CD14-positive monocyte (primary cell): ENCODE measurements around the gene SPINT2. TPM values are rescaled to one million over a fixed set of nuclear protein-coding genes. Genes with fewer than 3 reads are reported as not detected.

Source experiments
- DNase-seq, 3 donors: peaks; one replicate each; pipeline ENCODE4 v3.0.0-alpha.2; 2011 to 2022
- H2AFZ ChIP-seq: 2 replicates; pipeline ENCODE4 v1.6.0; 2012; ENCODE audit warnings: mild to moderate bottlenecking, low read depth, low read length, inconsistent platforms; ENCODE audit not compliant: insufficient read depth, poor library complexity, severe bottlenecking
- H3K27ac ChIP-seq, 2 donors: 1 replicate in 1 of 2; 2 replicates in 1 of 2; pipeline ENCODE4 v1.5.1; 2012 to 2013; ENCODE audit warnings: low read length in 2 of 2, control low read depth in 1 of 2, inconsistent platforms in 1 of 2, low read depth in 1 of 2, mild to moderate bottlenecking in 1 of 2
- H3K27me3 ChIP-seq, 2 donors: one replicate each; pipeline versions ENCODE4 v1.6.0 to v1.6.1; 2011 to 2013; ENCODE audit warnings: low read length in 2 of 2; ENCODE audit not compliant: control insufficient read depth in 2 of 2, insufficient read depth in 2 of 2
- H3K36me3 ChIP-seq, 2 donors: replicated peaks in 1 of 2; 1 replicate in 1 of 2; 2 replicates in 1 of 2; pipeline versions ENCODE4 v1.5.1 to v1.6.1; 2012 to 2013; ENCODE audit warnings: low read length in 2 of 2, control low read depth in 1 of 2, inconsistent platforms in 1 of 2, mild to moderate bottlenecking in 1 of 2; ENCODE audit not compliant: insufficient read depth in 2 of 2, control insufficient read depth in 1 of 2
- H3K4me1 ChIP-seq, 2 donors: 1 replicate in 1 of 2; 2 replicates in 1 of 2; pipeline versions ENCODE4 v1.5.1 to v1.6.1; 2012 to 2013; ENCODE audit warnings: low read length in 2 of 2, control low read depth in 1 of 2, inconsistent platforms in 1 of 2, mild to moderate bottlenecking in 1 of 2, moderate library complexity in 1 of 2; ENCODE audit not compliant: insufficient read depth in 2 of 2, control insufficient read depth in 1 of 2
- H3K4me2 ChIP-seq: replicated peaks from 2 replicates; pipeline ENCODE3; 2012; ENCODE audit warnings: low read length, moderate library complexity, mild to moderate bottlenecking; ENCODE audit not compliant: poor library complexity, severe bottlenecking; ENCODE audit errors: extremely low read depth
- H3K4me3 ChIP-seq, 3 experiments: fragments of 200-600 bp in 1 of 3; sonication (generic) in 1 of 3; replicated peaks in 1 of 3; 1 replicate in 2 of 3; 2 replicates in 1 of 3; pipeline ENCODE4 v1.5.1; 2011 to 2013; ENCODE audit warnings: low read length in 3 of 3, mild to moderate bottlenecking in 3 of 3, control low read depth in 2 of 3, low read depth in 2 of 3, inconsistent platforms in 1 of 3, moderate library complexity in 1 of 3
- H3K79me2 ChIP-seq: 2 replicates; pipeline ENCODE4 v1.6.0; 2012; ENCODE audit warnings: mild to moderate bottlenecking, control low read depth, inconsistent platforms, low read length, moderate library complexity; ENCODE audit not compliant: insufficient read depth
- H3K9ac ChIP-seq: 2 replicates; pipeline ENCODE4 v1.6.0; 2017; ENCODE audit warnings: low read length, mild to moderate bottlenecking; ENCODE audit not compliant: insufficient read depth, poor library complexity, severe bottlenecking
- H3K9me3 ChIP-seq, 2 donors: replicated peaks in 1 of 2; 1 replicate in 1 of 2; 2 replicates in 1 of 2; pipeline versions ENCODE4 v1.5.1 to v1.6.1; 2012 to 2013; ENCODE audit warnings: low read length in 2 of 2, control low read depth in 1 of 2; ENCODE audit not compliant: control insufficient read depth in 1 of 2, insufficient read depth in 1 of 2
- H4K20me1 ChIP-seq: 2 replicates; pipeline ENCODE4 v1.6.0; 2012; ENCODE audit warnings: mild to moderate bottlenecking, low read length, control low read depth, moderate library complexity; ENCODE audit not compliant: insufficient read depth
- H3K27ac Mint-ChIP-seq, 7 donors: one replicate each; pipeline ENCODE4 v1.8.0; 2020; ENCODE audit warnings: mild to moderate bottlenecking in 7 of 7, mixed read lengths in 7 of 7, moderate library complexity in 6 of 7, inconsistent platforms in 2 of 7
- H3K27me3 Mint-ChIP-seq, 3 donors: one replicate each; pipeline ENCODE4 v1.8.0; 2021 to 2022; ENCODE audit warnings: low read depth in 3 of 3, mild to moderate bottlenecking in 3 of 3, mixed read lengths in 3 of 3, moderate library complexity in 3 of 3, inconsistent platforms in 1 of 3
- H3K36me3 Mint-ChIP-seq, 2 donors: one replicate each; pipeline ENCODE4 v1.8.0; 2020; ENCODE audit warnings: mixed read lengths in 2 of 2, inconsistent platforms in 1 of 2, mild to moderate bottlenecking in 1 of 2
- H3K4me1 Mint-ChIP-seq: one replicate; pipeline ENCODE4 v1.8.0; 2020; ENCODE audit warnings: mild to moderate bottlenecking, mixed read lengths
- H3K4me3 Mint-ChIP-seq, 2 donors: one replicate each; pipeline ENCODE4 v1.8.0; 2020; ENCODE audit warnings: mild to moderate bottlenecking in 2 of 2, mixed read lengths in 2 of 2, moderate library complexity in 1 of 2
- H3K9me3 Mint-ChIP-seq, 7 donors: one replicate each; pipeline ENCODE4 v1.8.0; 2020 to 2022; ENCODE audit warnings: mixed read lengths in 7 of 7, mild to moderate bottlenecking in 6 of 7, moderate library complexity in 6 of 7, inconsistent platforms in 2 of 7
- CTCF ChIP-seq: fragments of 200-600 bp; IDR thresholded peaks from one replicate; pipeline ENCODE4 v1.8.0; 2022; ENCODE audit warnings: antibody characterized with exemption, mild to moderate bottlenecking
- WGBS: methylation state at CpG from one replicate; pipeline ENCODE4 v1.1.5; 2013; ENCODE audit warnings: missing lambda C conversion rate; ENCODE audit not compliant: insufficient coverage; 5-methylcytosine and 5-hydroxymethylcytosine counted together
- intact Hi-C, 2 donors: fragments of 100-400 bp; cut with micrococcal nuclease; formaldehyde crosslinking; loops; one replicate each; pipeline versions ENCODE4 v1.15.0 to v1.15.1; 2023
- polyA plus RNA-seq, 3 donors: library from polyadenylated mRNA; depleted of rRNA in 1 of 3; unstranded in 2 of 3; stranded (reverse) in 1 of 3; fragments of 300-500 nt in 2 of 3; fragments of >200 nt in 1 of 3; fragmentation: Illumina TruSeq in 2 of 3; gene quantifications; 1 replicate in 2 of 3; 2 replicates in 1 of 3; pipeline ENCODE4 v1.2.3, GENCODE V29; 2012 to 2021

The SPINT2 gene
- polyA plus RNA-seq, 3 donors = 42.9 to 139 (median 114) TPM

DNA sequence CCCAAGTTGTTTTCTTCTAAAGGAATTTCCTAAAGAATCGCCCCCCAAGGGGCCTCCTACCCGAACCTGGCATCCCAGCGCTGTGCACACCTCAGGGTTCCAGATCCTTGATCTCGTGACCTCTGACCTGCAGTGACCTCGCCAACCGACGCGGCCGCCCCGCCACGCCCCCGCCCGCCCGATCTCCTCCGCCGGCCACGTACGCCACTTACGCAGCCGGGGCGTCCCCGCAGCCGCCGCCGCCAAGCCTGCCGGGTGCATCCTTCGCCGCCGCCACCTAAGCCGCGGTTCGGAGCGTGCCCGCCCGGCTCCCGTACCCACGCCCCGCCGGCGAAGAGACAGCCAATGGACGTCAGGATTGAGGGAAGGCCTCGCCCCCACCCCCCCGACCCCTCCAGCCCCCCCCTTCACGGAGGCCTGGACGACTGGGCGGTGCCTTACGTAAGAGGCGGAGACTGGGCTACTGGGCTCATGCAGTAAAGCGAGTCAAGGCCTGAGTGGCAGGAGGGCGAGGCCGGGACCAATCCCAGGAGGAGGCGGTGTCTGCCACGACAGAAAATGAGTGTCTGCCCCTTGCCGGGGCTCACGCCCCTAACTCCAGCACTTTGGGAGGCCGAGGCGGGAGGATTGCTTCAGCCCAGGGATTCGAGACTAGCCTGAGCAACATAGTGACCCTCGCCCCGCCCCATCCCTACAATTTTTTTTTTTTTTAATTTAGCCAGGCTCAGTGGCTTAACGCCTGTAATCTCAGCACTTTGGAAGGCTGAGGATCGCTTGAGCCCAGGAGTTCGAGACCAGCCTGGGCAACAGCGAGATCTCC is 51.5 kb downstream of the SPINT2 start, which contains the start of gene YIF1B:
TSS of gene YIF1B (minus strand) at position 291 of the 820 bp plus-strand sequence. CDS start at position 261, 30 bp downstream.
- H3K4me1 ChIP-seq = peaks cover 69 to 85% of the 10 kb centered on the region in 2 donors
- peak within 1 kb of the TSS; percentile 98 for H3K4me2 ChIP-seq
- H3K36me3 ChIP-seq = no peaks in the 10 kb centered on the region
- WGBS = under 1% methylated on average over 38 of the region's 64 CpGs
- H3K4me1 Mint-ChIP-seq = peaks cover 68% of the 10 kb centered on the region
- H3K36me3 Mint-ChIP-seq = peaks cover 7% of the 10 kb centered on the region in 2 donors
- no peaks in the 10 kb centered on the region for H3K9me3 ChIP-seq
- peak within 1 kb of the TSS; percentile 92 to 98 (median 95) for H3K27ac Mint-ChIP-seq
- no peaks in the 10 kb centered on the region for H3K27me3 ChIP-seq
- H3K27me3 Mint-ChIP-seq = peaks cover 2 to 4% (median 3%) of the 10 kb centered on the region in 3 donors
- H4K20me1 ChIP-seq = peaks cover 2% of the 10 kb centered on the region
- no peak for TF ChIP-seq CTCF
- H3K27ac ChIP-seq = peak within 1 kb of the TSS; percentile 91 to 92
- peak within 1 kb of the TSS; percentile 44 to 85 (median 61) for H3K4me3 ChIP-seq
- peak within 1 kb of the TSS; percentile 86 for H2AFZ ChIP-seq
- H3K79me2 ChIP-seq = peaks cover 48% of the 10 kb centered on the region
- peak within 1 kb of the TSS; percentile 70 for H3K9ac ChIP-seq
- H3K9me3 Mint-ChIP-seq = peaks cover 0 to 5% (median 0%) of the 10 kb centered on the region in 7 donors
- intact Hi-C loops = loop anchor here (2.0 to 5.0 kb wide), 4 partner anchors 19 to 409 kb away; partner anchors contain the start of genes SIPA1L3 (in 2 of the 2), WDR87 (in 2 of the 2), CATSPERG (in 1 of the 2) and EIF3K (in 1 of the 2)
- peak; percentile 94 to 97 (median 95) for DNase-seq
- peak within 1 kb of the TSS; percentile 77 to 91 for H3K4me3 Mint-ChIP-seq

DNA sequence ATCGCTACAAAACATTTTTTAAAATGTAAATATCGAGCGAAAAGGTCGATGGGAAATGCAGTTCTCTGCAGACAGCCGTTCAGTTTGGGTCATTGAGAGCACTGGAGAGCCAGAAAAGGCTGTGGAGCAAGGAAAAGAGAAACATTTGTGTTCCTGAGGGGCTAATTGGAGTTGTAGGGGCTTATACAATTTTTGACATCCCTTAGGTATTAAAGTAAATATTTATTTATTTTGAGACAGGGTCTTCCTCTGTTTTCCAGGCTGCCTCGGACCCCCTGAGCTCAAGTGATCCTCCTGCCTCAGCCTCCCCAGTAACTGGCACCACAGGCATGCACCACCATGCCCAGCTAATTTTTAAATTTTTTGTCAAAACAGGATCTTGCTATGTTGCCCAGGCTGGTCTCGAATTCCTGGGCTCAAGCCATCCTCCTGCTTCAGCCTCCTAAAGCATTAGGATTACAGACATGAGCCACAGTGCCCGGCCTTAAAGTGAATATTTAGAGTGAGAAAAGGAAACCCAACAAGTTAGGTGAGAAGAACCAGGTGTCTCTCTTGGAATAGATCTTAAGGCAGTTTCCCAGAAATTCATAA is 52.2 kb downstream of the SPINT2 start:
- H3K4me3 Mint-ChIP-seq = peak overlapping the region; percentile 77 to 91
- peaks cover 75% of the 10 kb centered on the region for H3K4me1 Mint-ChIP-seq
- peaks cover 5 to 11% of the 10 kb centered on the region in 2 donors for H3K36me3 Mint-ChIP-seq
- H3K9me3 Mint-ChIP-seq = peaks cover 0 to 5% (median 0%) of the 10 kb centered on the region in 7 donors
- TF ChIP-seq CTCF = no peak
- H3K36me3 ChIP-seq = no peaks in the 10 kb centered on the region
- peak overlapping the region; percentile 86 for H2AFZ ChIP-seq
- H3K27me3 ChIP-seq = no peaks in the 10 kb centered on the region
- H4K20me1 ChIP-seq = peaks cover 9% of the 10 kb centered on the region
- H3K9me3 ChIP-seq = no peaks in the 10 kb centered on the region
- H3K27ac ChIP-seq = peak overlapping the region; percentile 91 to 92
- peak overlapping the region; percentile 98 for H3K4me2 ChIP-seq
- WGBS = 50% methylated on average over 2 of the region's 8 CpGs
- H3K27me3 Mint-ChIP-seq = peaks cover 1 to 4% (median 3%) of the 10 kb centered on the region in 3 donors
- H3K27ac Mint-ChIP-seq = peak overlapping the region; percentile 90 to 98 (median 95)
- peak overlapping the region; percentile 70 for H3K9ac ChIP-seq
- DNase-seq = no peak
- H3K4me1 ChIP-seq = peaks cover 76 to 92% of the 10 kb centered on the region in 2 donors
- peaks cover 48% of the 10 kb centered on the region for H3K79me2 ChIP-seq
- intact Hi-C loops = loop anchor here (2.0 to 5.0 kb wide), 4 partner anchors 18 to 409 kb away; partner anchors contain the start of genes SIPA1L3 (in 2 of the 2), WDR87 (in 2 of the 2), CATSPERG (in 1 of the 2) and EIF3K (in 1 of the 2)
- H3K4me3 ChIP-seq = peak overlapping the region; percentile 34 to 85 (median 40)
